ENCODE results near the gene STAG3. TPM values are rescaled to one million over a fixed set of nuclear protein-coding genes. Genes with fewer than 3 reads are reported as not detected.
"Not testable (repeated sequence)": the region's sequence is repeated elsewhere in the genome, so short reads cannot be mapped to it uniquely, and the experiment has no call there.

The STAG3 gene
- total RNA-seq, 4 donors from 2014 or later: 0.13 to 0.92 (median 0.50) TPM; not detected in 1

GRCh38 chr7:100247152-100247757 is 69.5 kb downstream of the STAG3 start:
- H3K9me3 ChIP-seq: no peaks in the 10 kb centered on the region
- H3K4me1 ChIP-seq: peaks cover 5 to 12% (median 9%) of the 10 kb centered on the region in 4 donors
- H3K27me3 ChIP-seq: no peaks in the 10 kb centered on the region
- no peaks in the 10 kb centered on the region for H3K36me3 ChIP-seq
- H3K4me3 ChIP-seq: no peak overlapping the region
- 48% methylated on average over 9 of the region's 11 CpGs for WGBS
- H3K27ac ChIP-seq (replicated peaks in 1 of 4): no peak overlapping the region
- TF ChIP-seq POLR2AphosphoS5 (IDR thresholded peaks at IDR 0.05) (no peak), CTCF (IDR thresholded peaks at IDR 0.05) (no peak), POLR2A (IDR thresholded peaks at IDR 0.05; ENCODE audit: low read depth) (peak; percentile 11), EP300 (IDR thresholded peaks at IDR 0.05) (no peak)
- intact Hi-C loops (cut with DNase I): no loop called here
- DNase-seq (ENCODE audit: extremely low spot score): no peak

GRCh38 chr7:100248483-100248882 is 70.8 kb downstream of the STAG3 start:
- TF ChIP-seq EP300 (IDR thresholded peaks at IDR 0.05) (no peak), CTCF (IDR thresholded peaks at IDR 0.05) (no peak), POLR2AphosphoS5 (IDR thresholded peaks at IDR 0.05) (no peak), POLR2A (IDR thresholded peaks at IDR 0.05; ENCODE audit: low read depth) (no peak)
- no peaks in the 10 kb centered on the region for H3K9me3 ChIP-seq
- intact Hi-C loops (cut with DNase I): no loop called here

GRCh38 chr7:100257017-100257416 is 79.3 kb downstream of the STAG3 start:
- no peak for TF ChIP-seq EP300 (IDR thresholded peaks at IDR 0.05)
- TF ChIP-seq POLR2AphosphoS5 (IDR thresholded peaks at IDR 0.05): no peak
- no peak for TF ChIP-seq CTCF (IDR thresholded peaks at IDR 0.05)
- TF ChIP-seq POLR2A (IDR thresholded peaks at IDR 0.05; ENCODE audit: low read depth): no peak
- no peak for DNase-seq (ENCODE audit: extremely low spot score)
- Histone ChIP-seq H3K4me3 (no peak overlapping the region), H3K9me3 (no peaks in the 10 kb centered on the region), H3K36me3 (no peaks in the 10 kb centered on the region), H3K27me3 (no peaks in the 10 kb centered on the region), H3K27ac (replicated peaks in 1 of 4) (no peak overlapping the region), H3K4me1 (no peaks in the 10 kb centered on the region)
- intact Hi-C loops (cut with DNase I): no loop called here
- WGBS: 95% methylated on average over 7 of the region's 7 CpGs

More at GRCh38 chr7:100248483-100248882, 70.8 kb downstream of the STAG3 start:
- Histone ChIP-seq H3K27me3 (no peaks in the 10 kb centered on the region), H3K36me3 (no peaks in the 10 kb centered on the region), H3K4me3 (no peak overlapping the region), H3K4me1 (peaks cover 5 to 11% (median 9%) of the 10 kb centered on the region in 4 donors), H3K27ac (replicated peaks in 1 of 4) (no peak overlapping the region)
- 89% methylated on average over 10 of the region's 10 CpGs for WGBS
- DNase-seq (ENCODE audit: extremely low spot score): no peak

- WGBS: 90% methylated on average over 8 of the region's 8 CpGs
- DNase-seq (ENCODE audit: extremely low spot score); H3K36me3 ChIP-seq; H3K27me3 ChIP-seq; intact Hi-C loops (cut with DNase I); H3K4me3 ChIP-seq; H3K27ac ChIP-seq (replicated peaks in 1 of 4); H3K4me1 ChIP-seq; H3K9me3 ChIP-seq: not testable (repeated sequence)
These were observed 82.3 kb downstream of the STAG3 start for GRCh38 chr7:100259984-100260383.

GRCh38 chr7:100262896-100263295 is 85.2 kb downstream of the STAG3 start:
- peaks cover 10 to 22% (median 14%) of the 10 kb centered on the region in 4 donors for H3K4me1 ChIP-seq
- H3K4me3 ChIP-seq; DNase-seq (ENCODE audit: extremely low spot score); H3K9me3 ChIP-seq; H3K27me3 ChIP-seq; intact Hi-C loops (cut with DNase I); H3K36me3 ChIP-seq; H3K27ac ChIP-seq (replicated peaks in 1 of 4): not testable (repeated sequence)
- 93% methylated on average over 4 of the region's 4 CpGs for WGBS

Other genes with a start within 250 kb of the STAG3 start
- gene GJC3, start 248.3 kb upstream of the STAG3 start, total RNA-seq: not detected
- 1 to 10 TPM; 2.5 to 3.4 (median 3.0) TPM for gene AZGP1, start 201.9 kb upstream of the STAG3 start, total RNA-seq
- gene ZKSCAN1, start 162.3 kb upstream of the STAG3 start, total RNA-seq: 10 to 100 TPM; 22.7 to 27.0 (median 24.0) TPM
- 10 to 100 TPM; 12.9 to 18.4 (median 16.1) TPM for gene ZSCAN21, start 128.1 kb upstream of the STAG3 start, total RNA-seq
- 10 to 100 TPM; 15.6 to 25.3 (median 20.7) TPM for gene ZNF3, start 96.2 kb upstream of the STAG3 start, total RNA-seq
- gene COPS6, start 88.9 kb upstream of the STAG3 start, total RNA-seq: 10 to 100 TPM; 49.4 to 97.6 (median 73.7) TPM
- gene MCM7, start 76.5 kb upstream of the STAG3 start, total RNA-seq: 10 to 100 TPM; 35.3 to 60.3 (median 41.1) TPM
- 10 to 100 TPM; 19.9 to 31.7 (median 26.1) TPM for gene AP4M1, start 76.3 kb upstream of the STAG3 start, total RNA-seq
- gene TAF6, start 58.6 kb upstream of the STAG3 start, total RNA-seq: 10 to 100 TPM; 48.5 to 92.1 (median 77.8) TPM
- 10 to 100 TPM in 3 of 4 donors, 1 to 10 TPM in 1; 8.3 to 16.2 (median 13.3) TPM for gene CNPY4, start 58.3 kb upstream of the STAG3 start, total RNA-seq
- 1 to 10 TPM; 3.1 to 8.8 (median 5.0) TPM for gene MBLAC1, start 51.0 kb upstream of the STAG3 start, total RNA-seq
- gene LAMTOR4, start 29.0 kb upstream of the STAG3 start, total RNA-seq: 100 to 1,000 TPM; 117 to 184 (median 152) TPM
- gene TRAPPC14, start 19.2 kb upstream of the STAG3 start, total RNA-seq: 1 to 10 TPM; 5.5 to 8.8 (median 6.8) TPM
- gene GAL3ST4, start 9.3 kb upstream of the STAG3 start, total RNA-seq: 1 to 10 TPM; 1.6 to 7.3 (median 2.8) TPM
- 1 to 10 TPM in 1 of 4 donors, under 1 TPM in 3; 0.33 to 1.0 (median 0.71) TPM for gene GPC2, start 537 bp upstream of the STAG3 start, total RNA-seq
- 1 to 10 TPM in 2 of 4 donors, under 1 TPM in 1, not detected in 1; 0.23 to 1.5 (median 1.4) TPM for gene PVRIG, start 42.0 kb downstream of the STAG3 start, total RNA-seq
- not detected for gene SPDYE3, start 129.8 kb downstream of the STAG3 start, total RNA-seq
- gene PILRB, start 180.2 kb downstream of the STAG3 start, total RNA-seq: 10 to 100 TPM; 13.5 to 33.6 (median 20.7) TPM
- gene PILRA, start 195.6 kb downstream of the STAG3 start, total RNA-seq: 1 to 10 TPM; 3.3 to 8.8 (median 5.4) TPM